Measurements from ENCODE around the gene BCL2A1.

BCL2A1 gene

DNA sequence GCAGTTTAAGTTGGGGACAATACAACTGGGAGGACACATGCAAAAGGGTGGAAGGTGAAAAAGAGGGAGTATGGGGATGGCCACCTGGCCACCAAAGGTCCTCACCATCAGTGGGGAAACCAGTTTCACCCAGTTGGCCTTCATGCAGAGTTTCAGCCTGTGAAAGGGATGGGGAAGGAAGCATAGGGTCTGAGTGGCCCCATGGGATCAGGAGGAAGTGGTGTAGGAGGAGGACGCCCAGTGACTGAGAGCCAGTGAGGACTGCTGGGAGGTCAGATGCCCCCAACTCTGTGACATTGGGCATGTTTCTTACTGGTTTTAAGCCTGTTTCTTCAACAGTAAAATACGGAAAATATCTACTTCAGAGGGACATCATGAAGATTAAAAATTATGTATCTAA is 16.3 kb downstream of the BCL2A1 start:
- no peak overlapping the region for H3K4me2 ChIP-seq (ENCODE audit: low read depth, low read length, poor library complexity, severe bottlenecking)
- TF ChIP-seq, protein P1, sequence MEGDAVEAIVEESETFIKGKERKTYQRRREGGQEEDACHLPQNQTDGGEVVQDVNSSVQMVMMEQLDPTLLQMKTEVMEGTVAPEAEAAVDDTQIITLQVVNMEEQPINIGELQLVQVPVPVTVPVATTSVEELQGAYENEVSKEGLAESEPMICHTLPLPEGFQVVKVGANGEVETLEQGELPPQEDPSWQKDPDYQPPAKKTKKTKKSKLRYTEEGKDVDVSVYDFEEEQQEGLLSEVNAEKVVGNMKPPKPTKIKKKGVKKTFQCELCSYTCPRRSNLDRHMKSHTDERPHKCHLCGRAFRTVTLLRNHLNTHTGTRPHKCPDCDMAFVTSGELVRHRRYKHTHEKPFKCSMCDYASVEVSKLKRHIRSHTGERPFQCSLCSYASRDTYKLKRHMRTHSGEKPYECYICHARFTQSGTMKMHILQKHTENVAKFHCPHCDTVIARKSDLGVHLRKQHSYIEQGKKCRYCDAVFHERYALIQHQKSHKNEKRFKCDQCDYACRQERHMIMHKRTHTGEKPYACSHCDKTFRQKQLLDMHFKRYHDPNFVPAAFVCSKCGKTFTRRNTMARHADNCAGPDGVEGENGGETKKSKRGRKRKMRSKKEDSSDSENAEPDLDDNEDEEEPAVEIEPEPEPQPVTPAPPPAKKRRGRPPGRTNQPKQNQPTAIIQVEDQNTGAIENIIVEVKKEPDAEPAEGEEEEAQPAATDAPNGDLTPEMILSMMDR (IDR thresholded peaks at IDR 0.05; ENCODE audit: insufficient read depth, low read length, poor library complexity, severe bottlenecking) = no peak
- TF ChIP-seq EZH2phosphoT487 (conservative IDR thresholded peaks at IDR 0.05; ENCODE audit: low read length) = no peak

DNA sequence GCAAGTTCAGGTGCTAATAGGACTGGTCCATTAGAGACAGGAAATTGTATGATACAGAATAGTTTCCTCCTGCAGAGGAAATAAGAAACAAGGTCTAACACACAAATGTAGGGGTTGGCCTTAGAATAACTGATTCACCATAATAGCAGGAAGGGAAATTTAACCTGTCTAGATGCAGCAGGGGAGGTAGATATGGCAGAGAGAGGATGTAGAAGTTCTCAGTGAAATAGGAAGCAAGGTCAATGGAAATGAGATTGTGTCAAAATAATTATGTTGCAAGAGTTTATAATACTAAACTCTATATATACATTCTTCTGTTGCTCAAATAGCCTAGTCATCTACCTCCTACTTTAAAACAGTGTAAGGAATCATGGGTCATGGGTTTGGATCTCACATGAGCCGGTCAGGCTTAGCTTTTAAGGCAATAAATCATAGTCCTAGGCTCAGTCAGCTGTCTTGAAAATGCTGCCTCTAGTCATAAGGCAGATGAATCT is 17.0 kb downstream of the BCL2A1 start:
- Histone ChIP-seq H3K4me2 (ENCODE audit: low read depth, low read length, poor library complexity, severe bottlenecking) (no peak overlapping the region), H3K9me3 (ENCODE audit: insufficient read depth, low read length) (no peaks in the 10 kb centered on the region), H3K27ac (ENCODE audit: low read depth, low read length) (no peak overlapping the region), H3K79me2 (ENCODE audit: insufficient read depth, low read length) (no peaks in the 10 kb centered on the region), H4K20me1 (ENCODE audit: low read depth, low read length) (no peaks in the 10 kb centered on the region), H3F3A (ENCODE audit: insufficient read depth) (no peaks in the 10 kb centered on the region), H3K27me3 (ENCODE audit: low read length) (no peaks in the 10 kb centered on the region), H3K4me3 (ENCODE audit: insufficient read depth, low read length, poor library complexity, severe bottlenecking) (no peak overlapping the region), H2AFZ (ENCODE audit: low read depth, low read length, severe bottlenecking) (no peak overlapping the region), H3K9ac (ENCODE audit: low read length) (no peak overlapping the region), H3K36me3 (ENCODE audit: low read length) (no peaks in the 10 kb centered on the region), H3K9me2 (replicated peaks; ENCODE audit: insufficient read depth, low read length) (no peaks in the 10 kb centered on the region)
- TF ChIP-seq, protein P1 (IDR thresholded peaks at IDR 0.05; ENCODE audit: insufficient read depth, low read length, poor library complexity, severe bottlenecking) = no peak
- no peak for TF ChIP-seq EZH2phosphoT487 (conservative IDR thresholded peaks at IDR 0.05; ENCODE audit: low read length)

More for the DNA sequence above, 16.3 kb downstream of the BCL2A1 start:
- no peaks in the 10 kb centered on the region for H4K20me1 ChIP-seq (ENCODE audit: low read depth, low read length)
- no peaks in the 10 kb centered on the region for H3K36me3 ChIP-seq (ENCODE audit: low read length)
- H3K9me2 ChIP-seq (replicated peaks; ENCODE audit: insufficient read depth, low read length) = no peaks in the 10 kb centered on the region
- no peaks in the 10 kb centered on the region for H3K27me3 ChIP-seq (ENCODE audit: low read length)
- no peak overlapping the region for H3K4me3 ChIP-seq (ENCODE audit: insufficient read depth, low read length, poor library complexity, severe bottlenecking)
- H3F3A ChIP-seq (ENCODE audit: insufficient read depth) = no peaks in the 10 kb centered on the region
- H3K79me2 ChIP-seq (ENCODE audit: insufficient read depth, low read length) = no peaks in the 10 kb centered on the region
- H3K9ac ChIP-seq (ENCODE audit: low read length) = no peak overlapping the region
- H2AFZ ChIP-seq (ENCODE audit: low read depth, low read length, severe bottlenecking) = no peak overlapping the region
- no peak overlapping the region for H3K27ac ChIP-seq (ENCODE audit: low read depth, low read length)
- H3K9me3 ChIP-seq (ENCODE audit: insufficient read depth, low read length) = no peaks in the 10 kb centered on the region

DNA sequence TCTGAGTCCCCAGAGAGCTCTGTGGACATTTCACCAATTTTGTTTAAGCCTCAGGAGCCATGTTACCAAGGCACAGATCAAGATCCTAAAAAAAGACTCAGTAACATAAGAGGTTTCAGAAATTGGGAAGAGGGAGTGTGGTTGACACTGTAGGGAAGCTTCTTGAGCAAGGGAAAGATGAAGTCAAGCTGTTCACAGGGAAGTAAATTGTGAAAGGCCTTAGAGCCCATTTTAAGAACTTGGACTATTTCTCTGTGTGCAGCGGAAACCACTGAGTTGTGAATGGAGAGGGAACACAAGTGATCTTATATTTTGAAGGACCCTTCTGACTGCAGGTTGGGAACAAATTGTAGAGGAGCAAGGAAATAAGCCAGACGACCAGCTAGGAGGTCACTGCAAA is 18.7 kb downstream of the BCL2A1 start:
- no peaks in the 10 kb centered on the region for H3K36me3 ChIP-seq (ENCODE audit: low read length)
- no peaks in the 10 kb centered on the region for H4K20me1 ChIP-seq (ENCODE audit: low read depth, low read length)
- no peaks in the 10 kb centered on the region for H3K9me3 ChIP-seq (ENCODE audit: insufficient read depth, low read length)
- no peak overlapping the region for H3K4me3 ChIP-seq (ENCODE audit: insufficient read depth, low read length, poor library complexity, severe bottlenecking)
- H3K9ac ChIP-seq (ENCODE audit: low read length) = no peak overlapping the region
- no peak overlapping the region for H2AFZ ChIP-seq (ENCODE audit: low read depth, low read length, severe bottlenecking)
- H3K79me2 ChIP-seq (ENCODE audit: insufficient read depth, low read length) = no peaks in the 10 kb centered on the region
- no peak overlapping the region for H3K4me2 ChIP-seq (ENCODE audit: low read depth, low read length, poor library complexity, severe bottlenecking)
- no peak for TF ChIP-seq EZH2phosphoT487 (conservative IDR thresholded peaks at IDR 0.05; ENCODE audit: low read length)
- TF ChIP-seq, protein P1 (IDR thresholded peaks at IDR 0.05; ENCODE audit: insufficient read depth, low read length, poor library complexity, severe bottlenecking) = no peak
- no peaks in the 10 kb centered on the region for H3K9me2 ChIP-seq (replicated peaks; ENCODE audit: insufficient read depth, low read length)
- H3K27me3 ChIP-seq (ENCODE audit: low read length) = no peaks in the 10 kb centered on the region
- no peak overlapping the region for H3K27ac ChIP-seq (ENCODE audit: low read depth, low read length)
- H3F3A ChIP-seq (ENCODE audit: insufficient read depth) = no peaks in the 10 kb centered on the region

Data from SU-DHL-6 (cell line).